ENCODE data around the gene MRPL23.

DNA sequence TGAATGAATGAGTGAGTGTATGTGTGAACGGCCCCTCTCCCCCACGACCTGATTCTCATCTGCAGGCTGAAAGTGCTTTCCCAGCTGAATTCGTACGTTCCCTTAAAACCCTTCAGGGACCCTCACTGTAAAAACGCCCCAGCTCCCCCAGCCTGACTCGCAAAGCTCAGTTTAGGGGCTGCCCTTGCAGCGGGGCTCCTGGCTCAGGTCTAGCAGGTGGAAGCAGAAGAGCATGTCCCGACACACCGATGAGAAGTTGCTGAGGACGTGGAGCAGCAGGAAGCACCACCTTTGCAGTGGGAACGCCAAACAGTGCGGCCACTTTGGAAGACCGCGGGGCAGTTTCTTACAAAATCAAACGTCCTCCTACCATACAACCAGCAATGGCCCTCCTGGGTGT lies 3.6 kb upstream of the MRPL23 start:
- no peak for TF ChIP-seq POLR2A (IDR thresholded peaks at IDR 0.05)
- no peak for TF ChIP-seq CTCF (IDR thresholded peaks at IDR 0.05)
- no peak for TF ChIP-seq POLR2AphosphoS5 (IDR thresholded peaks at IDR 0.05)
